ENCODE data around the gene OR56A3. TPM values are rescaled to one million over a fixed set of nuclear protein-coding genes. Genes with fewer than 3 reads are reported as not detected.
A peak's percentile ranks its signal among the peaks of the same experiment; 100 is the strongest.
"Not testable (repeated sequence)": the region's sequence is repeated elsewhere in the genome, so short reads cannot be mapped to it uniquely, and the experiment has no call there.

OR56A3 gene
- total RNA-seq, 2 donors from 2014 or later = not detected

DNA sequence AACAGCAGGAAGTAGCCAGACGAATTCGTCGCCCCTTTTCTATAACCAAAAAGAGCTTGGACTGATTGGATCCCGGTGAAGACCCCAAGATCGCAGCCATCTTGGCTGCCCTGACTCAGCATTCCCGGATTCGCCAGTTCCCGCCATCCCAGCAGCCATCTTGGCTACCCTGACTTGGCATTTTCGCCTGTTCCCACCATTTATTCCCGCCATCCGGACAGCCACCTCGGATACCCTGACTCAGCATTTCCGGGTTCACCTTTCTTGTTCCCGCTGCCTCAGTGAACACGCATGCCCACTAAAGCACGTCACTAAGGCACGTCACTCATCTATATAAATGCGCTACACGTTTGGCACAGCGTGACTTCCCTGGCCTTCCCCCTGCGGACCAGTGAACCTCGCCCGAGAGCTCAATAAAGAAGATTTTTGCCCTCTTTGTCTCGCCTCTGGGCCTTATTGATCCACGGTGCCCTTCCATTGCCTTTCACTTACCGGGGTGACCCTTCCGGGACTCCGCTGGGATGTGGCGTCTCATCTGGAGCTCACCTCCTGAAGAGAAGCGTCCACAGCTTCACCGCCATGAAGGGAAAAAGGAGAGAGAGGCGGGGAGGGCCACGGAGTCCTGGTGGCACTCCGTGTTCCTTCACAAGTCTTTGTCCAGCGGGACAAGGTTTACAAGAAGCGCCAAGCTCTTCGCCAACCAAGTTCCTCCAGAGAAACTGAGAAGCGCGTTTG lies 4.0 kb upstream of the OR56A3 start:
- no peaks in the 10 kb centered on the region for H3K4me1 Mint-ChIP-seq
- peaks cover 24% of the 10 kb centered on the region for H3K27me3 Mint-ChIP-seq
- H3K9me3 ChIP-seq (ENCODE audit: control insufficient read depth, low read length, poor library complexity, severe bottlenecking) = no peaks in the 10 kb centered on the region
- H3K27ac Mint-ChIP-seq = no peak overlapping the region
- ATAC-seq (no peak), DNase-seq (no peak)
- no peak overlapping the region for H3K4me3 Mint-ChIP-seq
- H3K36me3 Mint-ChIP-seq (ENCODE audit: low read depth) = no peaks in the 10 kb centered on the region

GRCh38 chr11:5938603-5938965 lies 3.5 kb upstream of the OR56A3 start:
- Mint-ChIP-seq H3K4me1 (no peaks in the 10 kb centered on the region), H3K4me3 (no peak overlapping the region), H3K36me3 (ENCODE audit: low read depth) (no peaks in the 10 kb centered on the region), H3K27me3 (peaks cover 25% of the 10 kb centered on the region), H3K27ac (no peak overlapping the region)
- no peak for ATAC-seq
- no peak for DNase-seq
- H3K9me3 ChIP-seq (ENCODE audit: control insufficient read depth, low read length, poor library complexity, severe bottlenecking) = no peaks in the 10 kb centered on the region

DNA sequence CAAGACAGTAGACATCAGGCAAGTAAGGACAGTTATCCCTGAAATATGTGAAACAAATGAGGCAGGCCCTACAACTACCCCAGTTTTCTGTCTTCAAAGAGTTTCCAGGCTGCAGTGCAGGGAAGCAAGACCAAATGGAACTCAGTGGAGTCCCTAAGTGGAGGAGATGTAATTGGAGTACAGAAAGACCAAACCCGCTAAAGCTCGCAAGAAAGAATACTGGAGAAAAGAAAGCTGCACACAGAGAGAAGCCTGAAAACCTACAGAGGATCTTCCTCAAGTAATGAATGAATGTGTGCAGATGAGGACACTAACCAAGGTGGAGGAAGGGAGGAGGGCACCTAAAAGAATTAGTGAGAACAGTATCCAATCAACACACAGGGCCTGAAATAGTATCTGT lies 1.3 kb upstream of the OR56A3 start:
- no peaks in the 10 kb centered on the region for H3K36me3 Mint-ChIP-seq (ENCODE audit: low read depth)
- H3K4me3 Mint-ChIP-seq = no peak overlapping the region
- H3K9me3 ChIP-seq (ENCODE audit: control insufficient read depth, low read length, poor library complexity, severe bottlenecking) = no peaks in the 10 kb centered on the region
- no peak for ATAC-seq
- DNase-seq = no peak
- no peak overlapping the region for H3K27ac Mint-ChIP-seq
- peaks cover 32% of the 10 kb centered on the region for H3K27me3 Mint-ChIP-seq
- no peaks in the 10 kb centered on the region for H3K4me1 Mint-ChIP-seq

DNA sequence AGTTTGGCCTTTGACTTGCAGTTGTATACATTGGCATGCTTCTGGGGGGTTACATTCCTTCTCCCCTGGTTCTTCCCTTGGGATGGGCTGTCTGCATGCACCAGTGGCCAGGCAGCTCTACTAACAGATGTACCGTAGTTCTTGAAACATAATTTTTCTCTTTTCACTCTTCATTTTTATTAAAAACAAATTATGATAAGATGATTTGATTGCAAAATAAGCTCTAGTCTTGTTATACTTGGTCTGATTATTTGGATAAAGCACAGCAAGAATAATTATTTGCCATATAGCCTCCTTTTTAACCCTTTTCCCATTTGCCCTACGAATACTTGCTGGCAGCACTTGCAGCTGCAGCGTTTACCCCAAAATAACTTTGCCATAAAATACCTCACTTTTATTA lies 13.5 kb downstream of the OR56A3 start:
- no peak for DNase-seq
- H3K9me3 ChIP-seq (ENCODE audit: control insufficient read depth, low read length, poor library complexity, severe bottlenecking) = no peaks in the 10 kb centered on the region
- Mint-ChIP-seq H3K27ac (no peak overlapping the region), H3K4me3 (no peak overlapping the region), H3K27me3 (no peaks in the 10 kb centered on the region), H3K4me1 (no peaks in the 10 kb centered on the region), H3K36me3 (ENCODE audit: low read depth) (no peaks in the 10 kb centered on the region)
- no peak for ATAC-seq

- not testable (repeated sequence) for DNase-seq; H3K4me3 Mint-ChIP-seq; H3K9me3 ChIP-seq (ENCODE audit: control insufficient read depth, low read length, poor library complexity, severe bottlenecking); H3K27ac Mint-ChIP-seq; H3K4me1 Mint-ChIP-seq; ATAC-seq; H3K27me3 Mint-ChIP-seq; H3K36me3 Mint-ChIP-seq (ENCODE audit: low read depth)
Observed at GRCh38 chr11:5960704-5961320, 18.8 kb downstream of the OR56A3 start.

- H3K36me3 Mint-ChIP-seq (ENCODE audit: low read depth) = no peaks in the 10 kb centered on the region
- H3K4me3 Mint-ChIP-seq = no peak overlapping the region
- ATAC-seq = no peak
- peaks cover 3% of the 10 kb centered on the region for H3K4me1 Mint-ChIP-seq
- DNase-seq = no peak
- no peak overlapping the region for H3K27ac Mint-ChIP-seq
- no peaks in the 10 kb centered on the region for H3K9me3 ChIP-seq (ENCODE audit: control insufficient read depth, low read length, poor library complexity, severe bottlenecking)
- H3K27me3 Mint-ChIP-seq = peaks cover 8% of the 10 kb centered on the region
Observed at GRCh38 chr11:5966958-5967357, 24.9 kb downstream of the OR56A3 start.

GRCh38 chr11:5967708-5968107 lies 25.7 kb downstream of the OR56A3 start:
- Mint-ChIP-seq H3K27me3 (peaks cover 8% of the 10 kb centered on the region), H3K4me3 (no peak overlapping the region), H3K36me3 (ENCODE audit: low read depth) (no peaks in the 10 kb centered on the region), H3K27ac (no peak overlapping the region), H3K4me1 (peaks cover 3% of the 10 kb centered on the region)
- no peaks in the 10 kb centered on the region for H3K9me3 ChIP-seq (ENCODE audit: control insufficient read depth, low read length, poor library complexity, severe bottlenecking)
- ATAC-seq (no peak), DNase-seq (no peak)

- Mint-ChIP-seq H3K4me1 (peaks cover 5% of the 10 kb centered on the region), H3K36me3 (ENCODE audit: low read depth) (no peaks in the 10 kb centered on the region), H3K4me3 (no peak within 1 kb of the TSS), H3K27me3 (peaks cover 8% of the 10 kb centered on the region), H3K27ac (no peak within 1 kb of the TSS)
- ATAC-seq = no peak
- DNase-seq = no peak
- no peaks in the 10 kb centered on the region for H3K9me3 ChIP-seq (ENCODE audit: control insufficient read depth, low read length, poor library complexity, severe bottlenecking)
Observed at GRCh38 chr11:5968394-5968793, 26.3 kb downstream of the OR56A3 start, which contains the start of gene OR56A5. Gene OR56A5, minus strand, starts transcription at chr11:5968494. Its CDS starts 0 bp downstream, at chr11:5968494.

DNA sequence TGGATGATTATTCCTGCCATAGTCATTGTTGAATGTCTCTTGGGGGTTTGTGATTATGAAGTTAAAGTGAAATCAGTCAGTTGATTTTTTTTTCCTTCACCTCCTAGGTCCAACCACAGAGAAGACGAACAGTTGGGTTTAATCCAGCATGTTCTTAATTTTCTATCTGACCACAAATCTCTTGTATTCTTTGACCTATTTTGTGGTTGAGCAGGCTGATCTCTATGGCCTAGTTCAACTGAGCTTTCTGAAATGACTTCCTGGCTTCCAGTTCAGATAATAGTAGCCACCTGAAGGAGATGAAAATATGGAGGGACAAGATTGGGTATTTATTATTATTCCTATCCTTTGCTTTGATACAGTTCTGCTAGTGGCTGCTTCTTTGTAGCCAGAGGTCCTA lies 31.5 kb downstream of the OR56A3 start:
- H3K4me3 Mint-ChIP-seq = peak overlapping the region; percentile 67

GRCh38 chr11:5983443-5983842 lies 41.4 kb downstream of the OR56A3 start:
- no peak for DNase-seq
- ATAC-seq = no peak
- H3K4me3 Mint-ChIP-seq = no peak overlapping the region
- H3K4me1 Mint-ChIP-seq = peaks cover 2% of the 10 kb centered on the region
- no peaks in the 10 kb centered on the region for H3K36me3 Mint-ChIP-seq (ENCODE audit: low read depth)
- H3K27ac Mint-ChIP-seq = no peak overlapping the region
- H3K9me3 ChIP-seq (ENCODE audit: control insufficient read depth, low read length, poor library complexity, severe bottlenecking) = peaks cover 4% of the 10 kb centered on the region
- H3K27me3 Mint-ChIP-seq = no peaks in the 10 kb centered on the region

More for the DNA sequence above, 31.5 kb downstream of the OR56A3 start:
- Mint-ChIP-seq H3K36me3 (ENCODE audit: low read depth) (no peaks in the 10 kb centered on the region), H3K27ac (peak overlapping the region; percentile 73), H3K27me3 (no peaks in the 10 kb centered on the region), H3K4me1 (peaks cover 12% of the 10 kb centered on the region)
- DNase-seq = no peak
- no peaks in the 10 kb centered on the region for H3K9me3 ChIP-seq (ENCODE audit: control insufficient read depth, low read length, poor library complexity, severe bottlenecking)
- peak; percentile 68 for ATAC-seq

DNA sequence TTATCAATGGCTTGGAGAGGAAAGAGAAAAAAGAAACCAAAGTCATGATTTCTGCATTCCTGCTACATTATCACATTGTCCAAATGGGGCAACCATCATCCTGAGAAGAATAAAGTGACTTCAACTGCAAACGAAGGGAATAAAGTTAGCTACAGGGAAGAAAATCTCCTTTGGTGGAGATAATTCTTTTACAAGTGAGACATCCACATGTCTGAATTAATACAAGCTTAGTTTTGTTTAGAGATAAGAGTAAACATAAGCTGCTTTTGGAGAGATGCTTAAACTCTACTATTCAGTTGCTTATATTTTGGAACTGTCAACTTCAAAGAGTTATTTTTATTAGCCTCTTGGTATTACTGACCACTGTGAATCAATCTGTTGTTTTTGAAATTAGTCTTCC lies 44.8 kb downstream of the OR56A3 start, which contains the start of gene OR52L1:
Gene OR52L1, minus strand, starts transcription at position 101 of the 400 bp plus-strand sequence. Its CDS starts 55 bp downstream, at position 46.
- DNase-seq = no peak
- Mint-ChIP-seq H3K27ac (no peak within 1 kb of the TSS), H3K36me3 (ENCODE audit: low read depth) (no peaks in the 10 kb centered on the region), H3K4me1 (peaks cover 2% of the 10 kb centered on the region), H3K27me3 (peaks cover 6% of the 10 kb centered on the region), H3K4me3 (no peak within 1 kb of the TSS)
- H3K9me3 ChIP-seq (ENCODE audit: control insufficient read depth, low read length, poor library complexity, severe bottlenecking) = peaks cover 4% of the 10 kb centered on the region
- no peak for ATAC-seq

DNA sequence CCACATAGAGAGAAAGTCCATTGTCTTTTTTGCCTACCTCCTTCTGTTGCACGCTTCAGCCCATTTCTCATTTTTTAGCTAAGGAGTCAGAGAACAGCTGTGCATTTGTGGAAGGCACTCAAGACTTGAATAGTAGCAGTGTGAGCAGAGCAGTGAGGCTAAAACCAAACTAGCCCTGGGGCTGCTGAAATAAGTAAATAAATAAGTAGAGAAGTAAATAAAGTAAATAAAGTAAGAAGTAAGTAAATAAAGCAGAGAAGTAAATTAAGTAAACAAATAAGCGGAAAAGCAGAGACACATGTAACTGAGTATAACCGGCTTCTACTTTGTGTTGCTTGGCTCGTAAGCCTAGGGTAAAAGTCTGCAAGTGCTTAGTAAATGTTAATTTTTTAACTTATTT lies 47.2 kb downstream of the OR56A3 start:
- Mint-ChIP-seq H3K27me3 (peaks cover 14% of the 10 kb centered on the region), H3K4me1 (peaks cover 2% of the 10 kb centered on the region), H3K27ac (no peak overlapping the region), H3K36me3 (ENCODE audit: low read depth) (no peaks in the 10 kb centered on the region), H3K4me3 (no peak overlapping the region)
- peaks cover 4% of the 10 kb centered on the region for H3K9me3 ChIP-seq (ENCODE audit: control insufficient read depth, low read length, poor library complexity, severe bottlenecking)
- ATAC-seq (no peak), DNase-seq (no peak)

GRCh38 chr11:5992150-5992549 lies 50.1 kb downstream of the OR56A3 start:
- no peak for DNase-seq

More at GRCh38 chr11:5992150-5992549, 50.1 kb downstream of the OR56A3 start:
- H3K4me3 Mint-ChIP-seq = no peak overlapping the region
- no peaks in the 10 kb centered on the region for H3K36me3 Mint-ChIP-seq (ENCODE audit: low read depth)
- no peaks in the 10 kb centered on the region for H3K4me1 Mint-ChIP-seq
- ATAC-seq = no peak
- H3K27me3 Mint-ChIP-seq = peaks cover 33% of the 10 kb centered on the region
- peaks cover 4% of the 10 kb centered on the region for H3K9me3 ChIP-seq (ENCODE audit: control insufficient read depth, low read length, poor library complexity, severe bottlenecking)
- no peak overlapping the region for H3K27ac Mint-ChIP-seq
